Activated T-helper 17 cell treated with anti-CD3 and anti-CD28 coated beads, Interleukin-2, amount 50 U/mL, for 72 hours (primary cell): ENCODE data around the gene IMMP1L. TPM values are rescaled to one million over a fixed set of nuclear protein-coding genes. Genes with fewer than 3 reads are reported as not detected.
"Not testable (repeated sequence)": the region's sequence is repeated elsewhere in the genome, so short reads cannot be mapped to it uniquely, and the experiment has no call there.

Source experiments
- ATAC-seq: fragments of 150-1000 bp; cut with Tn5 transposase; replicated peaks from 2 replicates; pipeline ENCODE4 v1.10.0; 2021; ENCODE audit warnings: mild to moderate bottlenecking, moderate library complexity
- H3K27ac Mint-ChIP-seq: one replicate; pipeline ENCODE4 v1.8.0; 2022; ENCODE audit warnings: mixed read lengths
- H3K27me3 Mint-ChIP-seq: one replicate; pipeline ENCODE4 v1.8.0; 2022; ENCODE audit warnings: mixed read lengths
- H3K36me3 Mint-ChIP-seq: one replicate; pipeline ENCODE4 v1.8.0; 2022; ENCODE audit warnings: low read depth, mild to moderate bottlenecking, mixed read lengths
- H3K4me1 Mint-ChIP-seq: one replicate; pipeline ENCODE4 v1.8.0; 2022; ENCODE audit warnings: mixed read lengths
- H3K4me3 Mint-ChIP-seq: one replicate; pipeline ENCODE4 v1.8.0; 2022; ENCODE audit warnings: mild to moderate bottlenecking, mixed read lengths
- H3K9me3 Mint-ChIP-seq: one replicate; pipeline ENCODE4 v1.8.0; 2022; ENCODE audit warnings: mixed read lengths
- total RNA-seq, 2 donors: library from RNA; stranded (reverse); gene quantifications; one replicate each; pipeline ENCODE4 v1.2.3, GENCODE V29; 2022

IMMP1L gene, protein sequence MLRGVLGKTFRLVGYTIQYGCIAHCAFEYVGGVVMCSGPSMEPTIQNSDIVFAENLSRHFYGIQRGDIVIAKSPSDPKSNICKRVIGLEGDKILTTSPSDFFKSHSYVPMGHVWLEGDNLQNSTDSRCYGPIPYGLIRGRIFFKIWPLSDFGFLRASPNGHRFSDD
- total RNA-seq = 10 to 100 TPM; 16.4 to 24.5 TPM

GRCh38 chr11:31509429-31510345 lies at the start of gene IMMP1L, which contains the start of gene ELP4:
Gene IMMP1L, minus strand, starts transcription at chr11:31509622. Its CDS starts 46,346 bp downstream, at chr11:31463276.
Gene ELP4, plus strand, starts transcription at chr11:31509767. Its CDS starts 18 bp downstream, at chr11:31509785.
- H3K9me3 Mint-ChIP-seq = no peaks in the 10 kb centered on the region
- peaks cover 12% of the 10 kb centered on the region for H3K36me3 Mint-ChIP-seq
- no peaks in the 10 kb centered on the region for H3K27me3 Mint-ChIP-seq
- H3K4me1 Mint-ChIP-seq = peaks cover 16% of the 10 kb centered on the region
- peak within 1 kb of the TSS; percentile 92 for H3K27ac Mint-ChIP-seq
- peak within 1 kb of the TSS; percentile 92 for H3K4me3 Mint-ChIP-seq
- ATAC-seq = peak; percentile 100

DNA sequence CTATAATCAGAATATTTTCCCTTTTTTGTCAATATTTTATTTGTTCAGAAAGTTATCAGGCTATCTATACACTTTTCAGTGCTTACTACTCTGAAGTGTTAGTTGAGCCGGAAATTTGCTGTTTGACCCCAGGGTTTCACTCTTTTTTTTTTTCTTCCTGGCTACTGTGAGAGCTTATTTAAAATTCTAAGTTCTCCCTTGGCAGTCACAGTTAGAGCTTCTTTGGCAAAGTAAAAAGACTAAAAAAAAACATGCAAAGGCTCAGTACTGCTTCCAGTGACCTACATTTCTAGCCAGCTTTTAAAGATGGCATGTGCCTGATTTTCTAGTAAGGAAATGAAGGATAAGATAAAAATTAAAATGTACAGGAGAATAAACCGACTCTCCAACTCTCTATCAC lies 48.6 kb upstream of the IMMP1L start:
- H3K4me1 Mint-ChIP-seq = no peaks in the 10 kb centered on the region
- no peaks in the 10 kb centered on the region for H3K36me3 Mint-ChIP-seq
- no peak for ATAC-seq
- H3K27ac Mint-ChIP-seq = no peak overlapping the region
- H3K9me3 Mint-ChIP-seq = no peaks in the 10 kb centered on the region
- no peaks in the 10 kb centered on the region for H3K27me3 Mint-ChIP-seq
- no peak overlapping the region for H3K4me3 Mint-ChIP-seq

- no peak overlapping the region for H3K27ac Mint-ChIP-seq
- H3K9me3 Mint-ChIP-seq = no peaks in the 10 kb centered on the region
- ATAC-seq = no peak
- no peaks in the 10 kb centered on the region for H3K4me1 Mint-ChIP-seq
- H3K36me3 Mint-ChIP-seq = no peaks in the 10 kb centered on the region
- no peaks in the 10 kb centered on the region for H3K27me3 Mint-ChIP-seq
- H3K4me3 Mint-ChIP-seq = no peak overlapping the region
These were observed 46.5 kb upstream of the IMMP1L start for GRCh38 chr11:31555938-31556337.

DNA sequence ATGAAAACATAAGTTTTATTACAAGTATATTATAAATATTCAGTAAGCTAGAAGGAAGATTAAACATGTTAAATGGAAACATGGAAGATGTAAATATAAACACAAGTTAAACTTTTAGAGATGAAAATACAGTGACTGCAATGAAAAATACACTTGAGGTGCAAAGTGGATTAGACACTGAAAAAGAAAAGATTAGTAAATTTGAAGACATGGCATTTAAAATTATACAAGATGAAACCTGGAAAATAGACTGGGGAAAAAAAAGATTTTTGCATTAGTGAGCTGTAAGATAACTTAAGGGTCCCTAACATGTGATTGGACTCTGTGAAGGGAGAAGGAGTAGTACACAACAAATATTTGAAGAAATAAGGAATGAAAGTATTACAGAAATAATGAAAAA lies 33.4 kb upstream of the IMMP1L start:
- Mint-ChIP-seq H3K9me3 (peaks cover 6% of the 10 kb centered on the region), H3K36me3 (peaks cover 36% of the 10 kb centered on the region), H3K27ac (no peak overlapping the region), H3K4me1 (no peaks in the 10 kb centered on the region), H3K4me3 (no peak overlapping the region), H3K27me3 (no peaks in the 10 kb centered on the region)
- no peak for ATAC-seq

- H3K27me3 Mint-ChIP-seq = no peaks in the 10 kb centered on the region
- no peak overlapping the region for H3K27ac Mint-ChIP-seq
- H3K36me3 Mint-ChIP-seq = peaks cover 11% of the 10 kb centered on the region
- H3K4me3 Mint-ChIP-seq = no peak overlapping the region
- no peaks in the 10 kb centered on the region for H3K4me1 Mint-ChIP-seq
- ATAC-seq = no peak
- H3K9me3 Mint-ChIP-seq = no peaks in the 10 kb centered on the region
These were observed 26.1 kb upstream of the IMMP1L start for GRCh38 chr11:31535479-31535878.

- H3K4me3 Mint-ChIP-seq = no peak overlapping the region
- no peaks in the 10 kb centered on the region for H3K9me3 Mint-ChIP-seq
These were observed 21.9 kb upstream of the IMMP1L start for GRCh38 chr11:31531293-31531692.

DNA sequence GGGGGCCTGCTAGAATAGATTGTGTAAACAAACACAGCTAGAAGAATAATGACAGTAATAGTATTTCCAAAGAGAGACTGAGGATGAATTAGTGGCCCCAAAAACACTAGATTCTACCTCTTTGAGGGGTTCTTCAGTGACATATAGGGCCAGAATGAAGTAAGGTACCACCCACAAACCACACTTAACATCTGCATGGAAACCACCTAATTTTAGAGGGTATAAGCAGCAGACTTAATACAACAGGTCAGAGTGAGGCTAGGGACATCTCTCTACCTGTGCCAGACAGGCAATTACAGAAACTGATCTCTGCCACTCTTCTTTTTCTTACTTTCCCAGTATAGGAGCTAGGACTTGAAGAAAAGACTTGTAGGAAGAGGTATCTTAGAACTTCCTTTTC lies 20.3 kb upstream of the IMMP1L start:
- no peak for ATAC-seq
- H3K27me3 Mint-ChIP-seq = no peaks in the 10 kb centered on the region
- H3K9me3 Mint-ChIP-seq = no peaks in the 10 kb centered on the region
- H3K4me1 Mint-ChIP-seq = no peaks in the 10 kb centered on the region
- no peak overlapping the region for H3K4me3 Mint-ChIP-seq
- no peaks in the 10 kb centered on the region for H3K36me3 Mint-ChIP-seq
- H3K27ac Mint-ChIP-seq = no peak overlapping the region

More at GRCh38 chr11:31531293-31531692, 21.9 kb upstream of the IMMP1L start:
- H3K36me3 Mint-ChIP-seq = peaks cover under 1% of the 10 kb centered on the region
- H3K4me1 Mint-ChIP-seq = no peaks in the 10 kb centered on the region
- no peaks in the 10 kb centered on the region for H3K27me3 Mint-ChIP-seq
- ATAC-seq = no peak
- H3K27ac Mint-ChIP-seq = no peak overlapping the region

- no peaks in the 10 kb centered on the region for H3K4me1 Mint-ChIP-seq
- no peak overlapping the region for H3K4me3 Mint-ChIP-seq
These were observed 19.8 kb upstream of the IMMP1L start for GRCh38 chr11:31529189-31529588.

DNA sequence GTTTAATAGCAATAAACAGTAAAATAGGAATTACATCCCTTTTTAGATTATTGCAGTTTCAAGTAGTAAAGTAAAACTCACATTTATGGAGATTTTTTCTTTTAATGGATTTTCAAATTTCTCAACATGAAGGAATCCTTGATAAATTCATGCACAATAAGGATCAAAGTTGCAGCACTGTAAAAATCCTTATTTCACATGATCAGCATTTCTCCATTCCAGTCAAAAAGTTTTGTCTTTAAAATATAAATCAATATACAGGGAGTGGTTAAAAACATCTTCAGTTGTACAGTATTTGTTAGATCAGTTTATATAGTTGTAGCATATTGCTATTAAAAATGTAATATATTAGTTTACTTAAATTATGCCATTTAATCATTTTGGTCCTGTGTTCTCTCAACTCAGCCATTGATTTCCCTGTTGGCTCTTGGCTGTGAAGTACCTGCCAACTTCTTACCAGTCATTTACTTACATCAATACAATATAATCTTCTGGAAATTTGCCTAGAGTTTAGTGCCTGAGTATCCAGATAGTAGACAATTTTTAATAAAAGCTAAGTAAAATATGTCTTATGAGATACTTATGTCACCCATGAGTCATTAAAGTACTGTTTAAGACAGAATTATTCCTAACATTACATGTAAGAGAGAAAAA lies 12.2 kb upstream of the IMMP1L start:
- Mint-ChIP-seq H3K9me3 (no peaks in the 10 kb centered on the region), H3K4me1 (no peaks in the 10 kb centered on the region), H3K27ac (no peak overlapping the region), H3K27me3 (no peaks in the 10 kb centered on the region), H3K4me3 (no peak overlapping the region), H3K36me3 (no peaks in the 10 kb centered on the region)
- ATAC-seq = no peak

More at GRCh38 chr11:31529189-31529588, 19.8 kb upstream of the IMMP1L start:
- H3K9me3 Mint-ChIP-seq = no peaks in the 10 kb centered on the region
- no peak for ATAC-seq
- no peaks in the 10 kb centered on the region for H3K36me3 Mint-ChIP-seq
- H3K27me3 Mint-ChIP-seq = no peaks in the 10 kb centered on the region
- H3K27ac Mint-ChIP-seq = no peak overlapping the region

DNA sequence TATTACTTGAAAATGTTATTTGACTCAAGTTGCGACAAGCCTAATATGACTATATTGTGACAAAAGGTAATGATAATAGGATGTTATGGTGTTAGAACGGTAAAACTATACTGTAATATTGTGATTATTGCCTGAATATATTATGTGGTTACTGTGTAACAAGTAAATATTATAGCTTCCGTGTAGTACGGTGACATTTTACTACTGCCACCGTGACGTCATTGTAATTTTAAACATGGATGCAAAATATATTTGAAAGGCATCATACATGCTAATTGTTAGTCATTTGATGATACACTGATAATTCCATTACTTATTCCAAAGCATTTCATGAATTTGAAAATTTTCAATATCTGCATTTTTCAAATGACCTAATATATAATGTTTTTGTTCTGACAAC lies 2.7 kb upstream of the IMMP1L start:
- H3K4me1 Mint-ChIP-seq = peaks cover 15% of the 10 kb centered on the region
- ATAC-seq = no peak
- no peaks in the 10 kb centered on the region for H3K27me3 Mint-ChIP-seq
- no peak overlapping the region for H3K27ac Mint-ChIP-seq
- H3K4me3 Mint-ChIP-seq = no peak overlapping the region
- no peaks in the 10 kb centered on the region for H3K9me3 Mint-ChIP-seq
- no peaks in the 10 kb centered on the region for H3K36me3 Mint-ChIP-seq

- Mint-ChIP-seq H3K4me1 (peaks cover 16% of the 10 kb centered on the region), H3K9me3 (no peaks in the 10 kb centered on the region), H3K4me3 (peak overlapping the region; percentile 92), H3K27ac (peak overlapping the region; percentile 92), H3K36me3 (peaks cover 19% of the 10 kb centered on the region), H3K27me3 (no peaks in the 10 kb centered on the region)
- ATAC-seq = peak; percentile 9
These were observed 382 bp downstream of the IMMP1L start for GRCh38 chr11:31509051-31509428.

DNA sequence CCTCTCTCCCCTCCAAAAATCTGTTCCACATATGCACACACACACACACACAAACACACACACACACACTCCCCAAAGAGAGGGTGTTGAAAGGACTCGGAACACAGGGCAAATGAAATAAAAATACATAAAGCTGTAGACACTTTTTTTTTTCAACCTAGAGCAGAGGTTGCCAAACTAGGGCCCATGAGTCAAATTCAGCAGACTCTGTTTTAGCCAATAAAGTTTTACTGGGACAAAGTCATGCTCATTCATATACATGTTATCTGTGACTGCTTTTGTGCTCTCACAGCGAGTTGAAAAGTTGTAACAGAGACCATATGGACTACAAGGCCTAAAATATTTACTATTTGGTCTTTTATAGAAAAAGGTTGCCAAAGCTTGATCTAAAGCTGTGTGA lies 8.9 kb downstream of the IMMP1L start:
- peaks cover 43% of the 10 kb centered on the region for H3K36me3 Mint-ChIP-seq
- no peak overlapping the region for H3K4me3 Mint-ChIP-seq
- H3K27ac Mint-ChIP-seq = no peak overlapping the region
- ATAC-seq = no peak
- no peaks in the 10 kb centered on the region for H3K27me3 Mint-ChIP-seq
- H3K9me3 Mint-ChIP-seq = no peaks in the 10 kb centered on the region
- H3K4me1 Mint-ChIP-seq = peaks cover 7% of the 10 kb centered on the region

GRCh38 chr11:31499576-31500178 lies 9.7 kb downstream of the IMMP1L start:
- H3K9me3 Mint-ChIP-seq = no peaks in the 10 kb centered on the region
- peaks cover 9% of the 10 kb centered on the region for H3K4me1 Mint-ChIP-seq

DNA sequence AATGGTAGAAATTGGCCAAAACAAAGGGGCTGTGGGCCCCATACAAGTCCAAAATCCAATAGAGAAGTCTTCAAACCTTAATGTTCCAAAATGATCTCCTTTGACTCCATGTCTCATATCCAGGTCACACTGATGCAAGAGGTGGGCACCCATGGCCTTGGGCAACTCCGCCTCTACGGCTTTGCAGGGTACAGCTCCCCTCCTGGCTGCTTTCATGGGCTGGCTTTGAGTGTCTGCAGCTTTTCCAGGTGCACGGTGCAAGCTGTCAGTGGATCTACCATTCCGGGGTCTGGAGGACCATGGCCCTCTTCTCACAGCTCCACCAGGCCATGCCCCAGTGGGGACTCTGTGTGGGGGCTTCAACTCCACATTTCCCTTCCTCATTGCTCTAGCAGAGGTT lies 15.7 kb downstream of the IMMP1L start:
- not testable (repeated sequence) for H3K27ac Mint-ChIP-seq, H3K4me3 Mint-ChIP-seq, ATAC-seq, H3K9me3 Mint-ChIP-seq, H3K27me3 Mint-ChIP-seq
- Mint-ChIP-seq H3K36me3 (peaks cover 46% of the 10 kb centered on the region), H3K4me1 (peaks cover 21% of the 10 kb centered on the region)

More at GRCh38 chr11:31499576-31500178, 9.7 kb downstream of the IMMP1L start:
- ATAC-seq = no peak
- Mint-ChIP-seq H3K27me3 (no peaks in the 10 kb centered on the region), H3K27ac (no peak overlapping the region), H3K36me3 (peaks cover 43% of the 10 kb centered on the region), H3K4me3 (no peak overlapping the region)
